Cardiac fibroblast (primary cell): ENCODE results near the gene SYNGR1.
A peak's percentile ranks its signal among the peaks of the same experiment; 100 is the strongest.

Source experiments
- DNase-seq, 2 donors: peaks; one replicate each; pipeline versions ENCODE4 v3.0.0 to v3.0.0-alpha.2; 2010; ENCODE audit warnings: low read depth in 2 of 2
- H3K4me3 ChIP-seq, 2 donors: replicated peaks in 1 of 2; 1 replicate in 1 of 2; 2 replicates in 1 of 2; pipeline ENCODE4 v1.5.1; 2011; ENCODE audit warnings: low read depth in 2 of 2, low read length in 2 of 2, mild to moderate bottlenecking in 2 of 2, moderate library complexity in 1 of 2
- CTCF ChIP-seq: IDR thresholded peaks from one replicate; pipeline ENCODE4 v1.5.1; 2011; ENCODE audit warnings: low read depth, mild to moderate bottlenecking, low read length, inconsistent platforms

Gene SYNGR1

GRCh38 chr22:39430576-39431150, 80.9 kb downstream of the SYNGR1 start:
- TF ChIP-seq CTCF = no peak
- no peak for DNase-seq
- H3K4me3 ChIP-seq = no peak overlapping the region

- no peak for TF ChIP-seq CTCF
- no peak overlapping the region for H3K4me3 ChIP-seq
- DNase-seq = no peak
Observed at GRCh38 chr22:39431216-39431801, 81.5 kb downstream of the SYNGR1 start.

GRCh38 chr22:39431821-39432251, 82.0 kb downstream of the SYNGR1 start:
- TF ChIP-seq CTCF = no peak
- H3K4me3 ChIP-seq = no peak overlapping the region
- peak; percentile 45 to 67 for DNase-seq

GRCh38 chr22:39432361-39432811, 82.6 kb downstream of the SYNGR1 start:
- H3K4me3 ChIP-seq = no peak overlapping the region
- DNase-seq = no peak
- no peak for TF ChIP-seq CTCF

GRCh38 chr22:39433476-39434242, 83.9 kb downstream of the SYNGR1 start:
- H3K4me3 ChIP-seq = no peak overlapping the region
- no peak for DNase-seq
- TF ChIP-seq CTCF = no peak

- TF ChIP-seq CTCF = no peak
- no peak for DNase-seq
- H3K4me3 ChIP-seq = no peak overlapping the region
Observed at GRCh38 chr22:39434243-39434653, 84.5 kb downstream of the SYNGR1 start.
